Measurements from ENCODE around the gene GZMB. TPM values are rescaled to one million over a fixed set of nuclear protein-coding genes. Genes with fewer than 3 reads are reported as not detected.
A peak's percentile ranks its signal among the peaks of the same experiment; 100 is the strongest.

GZMB gene
- total and polyA plus RNA-seq, 2 of the 13 experiments (the other 11 are each of a cell fraction or from before 2014, with no cell fraction given) = 0.12 TPM; not detected in 1

DNA sequence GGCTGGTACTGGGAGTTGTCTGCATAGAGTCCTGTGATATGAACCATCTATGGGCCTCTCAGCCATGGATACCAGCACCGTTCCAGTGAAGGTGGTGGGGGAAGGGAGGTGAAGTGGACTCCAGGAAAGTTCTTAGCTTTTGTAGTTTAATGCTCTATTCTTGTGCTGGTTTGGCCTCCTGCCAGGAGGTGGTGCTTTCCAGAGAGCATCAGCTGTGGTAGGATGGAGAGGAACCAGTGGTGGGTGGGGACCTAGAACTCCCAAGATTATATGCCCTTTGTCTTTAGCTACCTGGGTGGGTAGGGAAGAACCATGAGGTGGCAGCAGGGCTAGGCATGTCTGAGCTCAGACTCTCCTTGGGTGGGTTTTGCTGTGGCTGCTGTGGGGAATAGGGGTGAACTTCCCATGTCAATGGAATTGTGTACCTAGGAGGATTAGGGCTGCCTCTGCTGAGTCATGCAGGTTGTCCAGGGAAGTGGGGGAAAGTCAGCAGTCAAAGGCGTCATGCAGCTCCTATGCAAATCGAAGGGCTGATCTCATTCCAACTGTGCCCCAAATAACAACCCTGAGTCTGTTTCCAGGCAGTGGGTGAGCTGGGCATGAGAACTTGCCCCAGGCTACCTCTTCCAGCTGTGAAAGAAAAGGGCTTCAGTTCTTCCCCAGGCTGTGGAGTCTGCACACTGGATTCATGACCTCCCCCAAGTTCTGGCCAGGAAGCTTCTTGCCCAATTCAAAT lies 38.7 kb downstream of the GZMB start:
- DNase-seq (ENCODE audit: low spot score) (no peak), FAIRE-seq (no peak)
- H3K4me2 ChIP-seq (ENCODE audit: low read depth, low read length) = no peak overlapping the region
- TF ChIP-seq, protein P1, sequence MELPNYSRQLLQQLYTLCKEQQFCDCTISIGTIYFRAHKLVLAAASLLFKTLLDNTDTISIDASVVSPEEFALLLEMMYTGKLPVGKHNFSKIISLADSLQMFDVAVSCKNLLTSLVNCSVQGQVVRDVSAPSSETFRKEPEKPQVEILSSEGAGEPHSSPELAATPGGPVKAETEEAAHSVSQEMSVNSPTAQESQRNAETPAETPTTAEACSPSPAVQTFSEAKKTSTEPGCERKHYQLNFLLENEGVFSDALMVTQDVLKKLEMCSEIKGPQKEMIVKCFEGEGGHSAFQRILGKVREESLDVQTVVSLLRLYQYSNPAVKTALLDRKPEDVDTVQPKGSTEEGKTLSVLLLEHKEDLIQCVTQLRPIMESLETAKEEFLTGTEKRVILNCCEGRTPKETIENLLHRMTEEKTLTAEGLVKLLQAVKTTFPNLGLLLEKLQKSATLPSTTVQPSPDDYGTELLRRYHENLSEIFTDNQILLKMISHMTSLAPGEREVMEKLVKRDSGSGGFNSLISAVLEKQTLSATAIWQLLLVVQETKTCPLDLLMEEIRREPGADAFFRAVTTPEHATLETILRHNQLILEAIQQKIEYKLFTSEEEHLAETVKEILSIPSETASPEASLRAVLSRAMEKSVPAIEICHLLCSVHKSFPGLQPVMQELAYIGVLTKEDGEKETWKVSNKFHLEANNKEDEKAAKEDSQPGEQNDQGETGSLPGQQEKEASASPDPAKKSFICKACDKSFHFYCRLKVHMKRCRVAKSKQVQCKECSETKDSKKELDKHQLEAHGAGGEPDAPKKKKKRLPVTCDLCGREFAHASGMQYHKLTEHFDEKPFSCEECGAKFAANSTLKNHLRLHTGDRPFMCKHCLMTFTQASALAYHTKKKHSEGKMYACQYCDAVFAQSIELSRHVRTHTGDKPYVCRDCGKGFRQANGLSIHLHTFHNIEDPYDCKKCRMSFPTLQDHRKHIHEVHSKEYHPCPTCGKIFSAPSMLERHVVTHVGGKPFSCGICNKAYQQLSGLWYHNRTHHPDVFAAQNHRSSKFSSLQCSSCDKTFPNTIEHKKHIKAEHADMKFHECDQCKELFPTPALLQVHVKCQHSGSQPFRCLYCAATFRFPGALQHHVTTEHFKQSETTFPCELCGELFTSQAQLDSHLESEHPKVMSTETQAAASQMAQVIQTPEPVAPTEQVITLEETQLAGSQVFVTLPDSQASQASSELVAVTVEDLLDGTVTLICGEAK (IDR thresholded peaks at IDR 0.05) = no peak
- TF ChIP-seq, protein P1 (CRISPR knock-in tag; IDR thresholded peaks at IDR 0.05) = no peak
- TF ChIP-seq LCORL (IDR thresholded peaks at IDR 0.05) (0 out of 2 replicates have a peak, but pooled peaks have one; percentile 14), LCORL (CRISPR knock-in tag; IDR thresholded peaks at IDR 0.05) (no peak), NFE2L2 (IDR thresholded peaks at IDR 0.05; ENCODE audit: low read length) (peak; percentile 62; the same call in 1 of the 2 replicates), ISX (CRISPR knock-in tag; conservative IDR thresholded peaks at IDR 0.05) (no peak), ZNF839 (CRISPR knock-in tag; IDR thresholded peaks at IDR 0.05; ENCODE audit: borderline replicate concordance) (no peak), ZNF788 (CRISPR knock-in tag; IDR thresholded peaks at IDR 0.05; ENCODE audit: borderline replicate concordance) (peak; percentile 54; the same call in 1 of the 2 replicates), HNF4A (CRISPR knock-in tag; IDR thresholded peaks at IDR 0.05) (peak; percentile 28), REPIN1 (CRISPR knock-in tag; IDR thresholded peaks at IDR 0.05; ENCODE audit: borderline replicate concordance, low read depth) (no peak)
- TF ChIP-seq, protein P2, sequence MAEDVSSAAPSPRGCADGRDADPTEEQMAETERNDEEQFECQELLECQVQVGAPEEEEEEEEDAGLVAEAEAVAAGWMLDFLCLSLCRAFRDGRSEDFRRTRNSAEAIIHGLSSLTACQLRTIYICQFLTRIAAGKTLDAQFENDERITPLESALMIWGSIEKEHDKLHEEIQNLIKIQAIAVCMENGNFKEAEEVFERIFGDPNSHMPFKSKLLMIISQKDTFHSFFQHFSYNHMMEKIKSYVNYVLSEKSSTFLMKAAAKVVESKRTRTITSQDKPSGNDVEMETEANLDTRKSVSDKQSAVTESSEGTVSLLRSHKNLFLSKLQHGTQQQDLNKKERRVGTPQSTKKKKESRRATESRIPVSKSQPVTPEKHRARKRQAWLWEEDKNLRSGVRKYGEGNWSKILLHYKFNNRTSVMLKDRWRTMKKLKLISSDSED (CRISPR knock-in tag; IDR thresholded peaks at IDR 0.05) = no peak
- TF ChIP-seq, protein P3, sequence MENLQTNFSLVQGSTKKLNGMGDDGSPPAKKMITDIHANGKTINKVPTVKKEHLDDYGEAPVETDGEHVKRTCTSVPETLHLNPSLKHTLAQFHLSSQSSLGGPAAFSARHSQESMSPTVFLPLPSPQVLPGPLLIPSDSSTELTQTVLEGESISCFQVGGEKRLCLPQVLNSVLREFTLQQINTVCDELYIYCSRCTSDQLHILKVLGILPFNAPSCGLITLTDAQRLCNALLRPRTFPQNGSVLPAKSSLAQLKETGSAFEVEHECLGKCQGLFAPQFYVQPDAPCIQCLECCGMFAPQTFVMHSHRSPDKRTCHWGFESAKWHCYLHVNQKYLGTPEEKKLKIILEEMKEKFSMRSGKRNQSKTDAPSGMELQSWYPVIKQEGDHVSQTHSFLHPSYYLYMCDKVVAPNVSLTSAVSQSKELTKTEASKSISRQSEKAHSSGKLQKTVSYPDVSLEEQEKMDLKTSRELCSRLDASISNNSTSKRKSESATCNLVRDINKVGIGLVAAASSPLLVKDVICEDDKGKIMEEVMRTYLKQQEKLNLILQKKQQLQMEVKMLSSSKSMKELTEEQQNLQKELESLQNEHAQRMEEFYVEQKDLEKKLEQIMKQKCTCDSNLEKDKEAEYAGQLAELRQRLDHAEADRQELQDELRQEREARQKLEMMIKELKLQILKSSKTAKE (CRISPR knock-in tag; IDR thresholded peaks at IDR 0.05; ENCODE audit: borderline replicate concordance) = peak; percentile 42; the same call in 1 of the 2 replicates

More for the DNA sequence above, 38.7 kb downstream of the GZMB start:
- H3K36me3 ChIP-seq (replicated peaks in 1 of 2; ENCODE audit: control insufficient read depth in 1 of 2, insufficient read depth in 2 of 2, low read length in 2 of 2) = no peaks in the 10 kb centered on the region
- H3K9ac ChIP-seq (ENCODE audit: insufficient read depth, low read depth, low read length) = no peak overlapping the region
- no peaks in the 10 kb centered on the region for H4K20me1 ChIP-seq (ENCODE audit: insufficient read depth, low read length)
- WGBS (ENCODE audit: low lambda C conversion rate) = 13% methylated on average over 3 of the region's 3 CpGs
- no peaks in the 10 kb centered on the region for H3K79me2 ChIP-seq (ENCODE audit: insufficient read depth, low read length)
- ChIA-PET POLR2A (no interaction called here), CTCF (ENCODE audit: low intra/inter-chr PET ratio, low total read pairs) (no interaction called here)
- H2AFZ ChIP-seq (ENCODE audit: low read length) = no peak overlapping the region
- in situ Hi-C loops (cut with HindIII; ENCODE audit: extremely low pct_ligation_motif_present, low pct_unique_long_range_greater_than_20kb) = no loop called here
- BruUV-seq (replicated peaks) = no TSS peak
- intact Hi-C loops (cut with micrococcal nuclease; ENCODE audit: unreplicated experiment) = no loop called here
- no peaks in the 10 kb centered on the region for H3K4me1 ChIP-seq (ENCODE audit: insufficient read depth, low read length)
- H3K9me3 ChIP-seq (ENCODE audit: low read length) = peaks cover 9% of the 10 kb centered on the region; the same call in 1 of the 2 replicates
- no peak overlapping the region for H3K4me3 ChIP-seq (replicated peaks in 1 of 3; ENCODE audit: insufficient read depth in 1 of 3, low read depth in 2 of 3, low read length in 3 of 3)
- ATAC-seq = peak; percentile 82
- H3K27ac ChIP-seq (ENCODE audit: extremely low read length, insufficient read depth, low read length) = no peak overlapping the region
- H3K27me3 ChIP-seq (ENCODE audit: control insufficient read depth in 1 of 2, insufficient read depth in 2 of 2, low read length in 2 of 2) = no peaks in the 10 kb centered on the region
